Activated CD4-positive, CD25-positive, alpha-beta regulatory T cell treated with anti-CD3 and anti-CD28 coated beads, Interleukin-2, amount 50 U/mL, for 24 hours (primary cell): ENCODE measurements around the gene COL11A1.
"Not testable (repeated sequence)": the region's sequence is repeated elsewhere in the genome, so short reads cannot be mapped to it uniquely, and the experiment has no call there.

Experiments
- ATAC-seq, 2 donors: fragments of 150-1000 bp; cut with Tn5 transposase; one replicate each; pipeline ENCODE4 v1.10.0; 2021; ENCODE audit warnings: mild to moderate bottlenecking in 1 of 2, moderate library complexity in 1 of 2

The COL11A1 gene

DNA sequence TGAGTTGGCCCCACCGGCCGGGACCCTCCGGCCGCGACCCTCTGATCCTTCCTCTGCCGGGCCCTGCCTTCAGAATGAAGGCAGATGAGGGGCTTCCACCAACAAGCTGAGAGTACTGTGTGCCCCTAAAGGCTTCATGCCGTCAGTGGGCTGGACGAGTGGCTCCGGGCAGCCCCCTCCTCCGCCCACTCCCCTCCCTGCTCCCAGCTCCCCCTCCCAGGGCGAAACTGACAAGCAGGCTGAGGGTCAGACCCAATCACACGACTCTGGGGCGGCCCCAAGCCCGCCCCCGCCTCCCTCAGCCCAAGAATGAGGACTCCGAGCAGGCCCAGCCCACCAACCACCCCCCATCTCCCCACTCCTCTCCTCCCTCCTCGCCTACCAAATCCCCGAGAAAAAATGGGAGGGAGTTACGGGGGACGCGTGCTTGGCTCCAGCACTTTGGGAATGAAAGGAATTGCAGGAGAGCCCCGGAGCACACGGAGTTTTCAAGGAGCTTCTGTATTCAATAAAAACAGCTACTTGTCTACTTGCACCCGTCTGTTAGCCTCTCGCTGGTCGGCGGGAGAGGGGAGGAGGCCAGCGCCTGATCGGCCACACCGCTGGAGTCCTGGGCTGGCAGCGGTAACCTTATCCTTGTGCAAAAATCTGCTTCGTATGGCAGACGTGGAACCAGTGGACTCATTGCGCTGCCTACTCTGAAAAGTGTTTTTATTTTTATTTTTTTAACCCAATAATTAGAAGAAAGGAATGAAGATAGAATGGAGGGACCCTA, at the start of gene COL11A1:
Gene COL11A1 (minus strand): TSS at position 147 of the 775 bp plus-strand sequence. CDS start 344 bp downstream, outside the sequence.
- ATAC-seq: no peak

GRCh38 chr1:103156966-103157365, 48.6 kb upstream of the COL11A1 start:
- ATAC-seq: no peak

- no peak for ATAC-seq
These were observed 37.8 kb upstream of the COL11A1 start for GRCh38 chr1:103146166-103146565.

DNA sequence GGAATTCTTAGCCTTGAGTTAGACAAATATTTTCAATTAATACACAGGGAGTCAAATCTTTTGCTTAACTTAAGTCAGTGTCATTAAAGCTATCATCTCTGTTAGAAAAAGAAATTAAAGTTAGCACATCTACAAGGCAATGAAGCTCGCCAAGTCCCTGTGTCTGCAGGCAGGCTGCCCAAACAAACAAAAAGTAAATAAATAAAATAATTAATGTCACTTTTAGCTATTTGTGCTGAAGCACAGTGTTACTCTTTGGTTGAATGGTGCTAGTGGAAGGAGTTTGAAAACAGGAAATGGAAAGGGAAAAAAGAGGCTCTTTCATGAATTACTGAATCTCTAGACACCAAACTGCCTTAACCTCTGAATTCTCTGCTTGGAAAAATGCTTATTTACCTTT, 37.1 kb upstream of the COL11A1 start:
- no peak for ATAC-seq

DNA sequence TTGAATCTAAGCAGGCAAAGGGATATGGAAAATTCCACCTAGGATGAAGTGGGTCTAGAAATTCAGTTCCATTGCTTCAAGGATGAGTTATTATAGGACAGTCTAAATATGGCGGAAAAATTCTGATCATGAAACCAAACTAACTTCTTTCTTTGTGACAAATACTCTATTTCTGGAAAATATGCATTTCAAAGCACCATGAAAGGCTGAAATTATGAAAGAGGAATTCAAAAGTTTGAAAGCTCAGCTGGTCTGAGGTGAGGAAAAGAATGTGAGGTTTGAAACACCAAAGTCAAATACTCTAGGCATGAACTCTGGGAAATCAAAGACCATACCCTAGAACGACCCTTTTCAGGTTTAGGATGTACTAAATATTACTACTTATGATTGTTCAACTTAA, 36.4 kb upstream of the COL11A1 start:
- no peak for ATAC-seq

GRCh38 chr1:103142461-103142860, 34.1 kb upstream of the COL11A1 start:
- no peak for ATAC-seq

GRCh38 chr1:103129796-103130195, 21.5 kb upstream of the COL11A1 start:
- ATAC-seq: no peak

DNA sequence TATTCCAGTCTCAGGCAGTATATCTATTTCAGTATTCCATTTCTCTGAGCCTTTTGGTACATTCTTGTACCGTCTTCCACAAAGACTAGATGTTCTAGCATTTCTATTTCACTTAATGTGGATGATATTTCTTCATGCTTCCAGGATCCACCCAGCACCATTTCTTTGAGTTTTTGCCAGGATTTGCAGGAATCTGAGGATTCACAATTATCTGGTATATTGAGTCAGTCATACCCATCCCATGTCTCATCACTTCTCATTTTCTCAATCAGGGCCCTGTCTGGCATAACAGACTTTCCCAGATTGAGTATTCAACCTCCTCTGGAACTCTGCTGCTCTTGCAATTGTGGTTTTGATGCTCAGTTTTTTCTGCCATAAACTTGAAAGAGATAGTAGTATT, 20.9 kb upstream of the COL11A1 start:
- ATAC-seq: no peak

GRCh38 chr1:103128256-103128655, 19.9 kb upstream of the COL11A1 start:
- ATAC-seq: not testable (repeated sequence)

DNA sequence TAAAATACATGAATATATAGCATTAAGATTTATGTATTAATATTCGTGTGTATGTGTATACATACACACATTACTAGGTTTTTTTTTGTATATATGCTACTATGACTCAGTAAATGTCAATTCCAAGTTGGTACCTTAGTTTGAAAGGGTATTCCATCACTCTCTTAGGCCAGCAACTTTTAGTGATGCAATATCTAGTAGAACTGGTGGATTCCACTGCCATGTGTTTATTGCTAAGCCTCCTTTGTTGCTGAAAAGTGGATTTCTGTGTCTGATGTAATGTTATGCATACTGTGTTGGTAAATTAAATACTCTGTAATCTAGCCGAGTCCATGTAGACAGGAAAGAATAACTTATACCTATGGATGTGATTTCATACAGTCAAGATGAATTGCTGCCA, 16.9 kb upstream of the COL11A1 start:
- no peak for ATAC-seq

- ATAC-seq: no peak
These were observed 14.8 kb upstream of the COL11A1 start for GRCh38 chr1:103122983-103123720.

GRCh38 chr1:103120981-103121380, 12.7 kb upstream of the COL11A1 start:
- ATAC-seq: no peak

GRCh38 chr1:103112546-103112945, 4.2 kb upstream of the COL11A1 start:
- ATAC-seq: no peak

GRCh38 chr1:103111926-103112325, 3.6 kb upstream of the COL11A1 start:
- no peak for ATAC-seq

DNA sequence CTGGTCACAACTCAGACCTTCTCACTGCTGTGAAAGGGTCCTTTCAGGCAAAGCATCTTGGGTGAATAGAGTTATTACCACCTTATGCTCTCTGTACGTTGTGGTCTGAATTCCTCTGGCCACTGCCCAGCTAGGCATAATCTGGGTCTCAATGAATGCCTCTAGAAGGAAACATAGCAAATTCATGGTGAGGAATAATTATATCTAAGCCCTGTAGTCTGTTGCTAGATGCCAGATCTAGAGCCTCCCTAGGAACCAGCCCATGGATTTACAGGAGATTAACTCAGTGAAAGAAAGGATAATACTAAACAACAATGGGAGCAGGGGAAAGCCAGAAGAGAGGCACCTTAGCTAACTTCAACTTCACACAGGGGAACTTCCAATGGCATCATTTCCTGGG, 2.4 kb upstream of the COL11A1 start:
- ATAC-seq: no peak

DNA sequence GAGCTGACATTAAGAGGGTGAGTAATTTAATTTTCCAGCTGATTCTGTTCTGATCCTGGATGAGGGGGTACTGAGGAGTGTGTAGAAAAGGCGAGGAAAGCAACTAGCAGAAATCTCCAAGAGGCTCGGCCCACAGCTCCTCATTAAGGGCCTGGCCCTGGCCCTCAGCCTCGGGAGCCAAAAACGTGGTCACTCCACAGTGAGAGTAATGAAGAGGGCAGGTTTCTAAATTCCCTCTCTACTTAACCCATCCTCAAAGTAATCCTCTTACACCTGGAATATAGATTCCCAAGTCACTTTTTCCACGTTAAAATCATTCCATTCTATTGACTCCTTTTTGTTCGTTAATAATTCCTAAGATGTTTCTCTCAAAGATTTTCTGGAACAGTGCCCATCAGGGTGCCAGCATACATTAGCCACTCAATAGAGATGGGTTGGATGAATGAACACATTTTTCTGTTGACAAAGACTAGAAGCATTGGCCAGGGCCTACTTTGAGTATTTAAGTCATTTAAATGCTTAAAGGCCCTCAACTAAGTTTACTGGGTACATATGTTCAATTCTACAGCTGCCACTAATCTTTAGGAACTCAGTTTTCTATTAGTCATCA, 1.1 kb upstream of the COL11A1 start:
- no peak for ATAC-seq

DNA sequence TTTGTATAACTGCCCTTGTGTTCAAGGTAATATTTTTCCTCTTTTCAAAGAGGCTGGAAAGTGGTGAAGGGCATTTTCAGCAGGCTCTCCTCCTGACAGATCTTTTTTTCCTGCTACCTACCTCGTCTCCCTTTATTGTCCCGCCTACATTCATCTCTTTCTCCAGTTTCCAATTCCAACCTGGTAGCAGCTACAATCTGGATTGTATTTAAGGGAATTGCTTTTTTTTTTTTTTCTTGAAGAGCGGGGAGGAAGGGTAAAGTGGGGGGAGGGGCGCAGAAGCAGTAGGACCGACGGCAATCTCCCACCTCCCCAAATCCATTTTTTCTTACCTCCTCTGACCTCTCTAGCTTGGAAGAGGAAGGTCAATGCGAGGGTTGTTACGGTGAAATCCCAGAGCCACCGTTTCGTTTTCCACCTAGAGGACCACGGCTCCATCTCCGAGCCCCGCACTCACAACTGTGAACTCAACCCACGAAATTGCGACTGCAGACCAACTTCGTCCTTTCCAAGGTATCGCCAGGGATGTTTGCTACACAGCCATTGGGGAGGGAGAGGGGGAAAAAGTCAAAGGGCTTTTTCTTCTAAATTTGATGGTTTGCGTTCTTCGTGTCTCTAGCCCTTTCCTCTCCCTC, 464 bp downstream of the COL11A1 start:
- no peak for ATAC-seq

GRCh38 chr1:103106426-103107341, 1.6 kb downstream of the COL11A1 start:
- ATAC-seq: no peak

- ATAC-seq: no peak
These were observed 6.9 kb downstream of the COL11A1 start for GRCh38 chr1:103101399-103101798.

GRCh38 chr1:103089221-103089620, 19.1 kb downstream of the COL11A1 start:
- no peak for ATAC-seq

DNA sequence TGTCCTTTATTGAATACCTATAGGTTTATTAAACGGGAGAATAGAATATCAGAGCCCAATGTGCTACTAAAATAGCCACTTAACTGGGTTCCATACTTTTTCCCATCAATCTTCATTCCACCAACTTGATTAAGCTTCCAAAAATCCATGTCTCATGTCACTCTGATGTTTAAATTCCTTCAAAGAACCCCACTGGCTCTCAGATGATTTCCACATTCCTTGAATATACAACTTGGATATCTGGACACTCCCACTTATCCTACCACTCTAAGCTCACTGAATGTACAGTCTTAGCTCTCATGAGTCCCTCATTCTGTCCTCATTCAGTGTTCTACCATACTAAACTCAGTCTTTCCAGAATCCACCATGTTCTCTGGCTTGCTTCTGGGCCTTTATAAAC, 21.1 kb downstream of the COL11A1 start:
- ATAC-seq: no peak

DNA sequence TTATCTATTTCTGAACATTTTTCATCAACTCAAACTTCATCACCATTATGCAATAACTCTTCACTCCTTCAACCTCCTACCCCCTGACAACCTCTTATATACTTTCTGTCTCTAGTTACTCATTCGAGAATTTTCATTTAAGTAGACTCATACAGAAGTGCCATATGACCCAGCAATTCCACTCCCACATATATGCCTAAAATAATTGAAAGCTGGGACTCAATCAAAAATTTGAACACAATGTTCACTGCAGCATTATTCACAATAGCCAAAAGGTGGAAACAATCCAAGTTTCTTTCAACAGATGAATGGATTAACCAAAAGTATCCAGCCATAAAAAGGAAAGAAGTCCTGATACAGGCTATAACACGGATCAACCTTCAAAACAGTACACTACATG, 24.1 kb downstream of the COL11A1 start:
- ATAC-seq: no peak
